ENCODE measurements around the gene CIAO2A.
A peak's percentile ranks its signal among the peaks of the same experiment; 100 is the strongest.

Gene CIAO2A, protein sequence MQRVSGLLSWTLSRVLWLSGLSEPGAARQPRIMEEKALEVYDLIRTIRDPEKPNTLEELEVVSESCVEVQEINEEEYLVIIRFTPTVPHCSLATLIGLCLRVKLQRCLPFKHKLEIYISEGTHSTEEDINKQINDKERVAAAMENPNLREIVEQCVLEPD

DNA sequence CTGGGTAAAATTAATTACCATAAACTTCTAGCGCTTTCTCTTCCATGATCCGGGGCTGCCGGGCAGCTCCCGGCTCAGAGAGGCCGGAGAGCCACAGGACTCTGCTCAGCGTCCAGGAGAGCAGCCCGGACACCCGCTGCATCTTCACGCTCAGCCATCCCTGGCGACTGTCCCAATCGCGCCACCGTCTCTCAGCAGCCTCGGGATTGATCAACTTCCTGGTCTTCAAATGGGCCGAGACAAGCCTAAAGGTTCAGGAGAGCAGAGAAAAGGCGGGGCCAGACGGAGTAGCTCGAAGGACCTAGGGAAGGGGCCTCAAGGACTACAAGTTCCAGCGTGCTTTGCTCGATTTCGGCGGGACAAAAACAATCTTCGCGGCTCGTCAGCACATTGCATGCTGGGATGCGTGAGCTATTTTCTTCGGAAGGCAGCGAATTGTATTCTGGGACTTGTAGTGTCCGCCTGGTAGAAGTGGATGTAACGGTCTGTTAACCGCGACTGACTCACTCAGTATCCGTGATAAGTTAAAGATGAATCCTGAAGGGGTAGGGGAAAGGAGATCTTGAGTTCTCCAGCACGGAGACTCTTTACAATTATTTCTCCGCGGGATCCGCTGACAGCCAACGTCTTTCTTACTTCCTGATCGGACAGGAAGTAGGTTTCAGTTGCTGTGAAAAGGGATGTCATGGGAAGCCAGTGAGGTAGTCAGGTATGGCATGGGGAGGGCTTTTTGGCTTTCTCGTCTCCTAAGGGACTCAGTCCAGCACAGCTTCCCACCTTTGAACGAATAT lies at the start of gene CIAO2A:
Gene CIAO2A, minus strand, starts transcription at position 212 of the 791 bp plus-strand sequence. Its CDS starts 70 bp downstream, at position 142.
- peak within 1 kb of the TSS; percentile 95 for H3K27ac ChIP-seq
- no peaks in the 10 kb centered on the region for H3K36me3 ChIP-seq
- peak within 1 kb of the TSS; percentile 88 to 95 for H3K4me3 ChIP-seq (ENCODE audit: low read depth in 1 of 2, low read length in 1 of 2)
- TF ChIP-seq, protein P1, sequence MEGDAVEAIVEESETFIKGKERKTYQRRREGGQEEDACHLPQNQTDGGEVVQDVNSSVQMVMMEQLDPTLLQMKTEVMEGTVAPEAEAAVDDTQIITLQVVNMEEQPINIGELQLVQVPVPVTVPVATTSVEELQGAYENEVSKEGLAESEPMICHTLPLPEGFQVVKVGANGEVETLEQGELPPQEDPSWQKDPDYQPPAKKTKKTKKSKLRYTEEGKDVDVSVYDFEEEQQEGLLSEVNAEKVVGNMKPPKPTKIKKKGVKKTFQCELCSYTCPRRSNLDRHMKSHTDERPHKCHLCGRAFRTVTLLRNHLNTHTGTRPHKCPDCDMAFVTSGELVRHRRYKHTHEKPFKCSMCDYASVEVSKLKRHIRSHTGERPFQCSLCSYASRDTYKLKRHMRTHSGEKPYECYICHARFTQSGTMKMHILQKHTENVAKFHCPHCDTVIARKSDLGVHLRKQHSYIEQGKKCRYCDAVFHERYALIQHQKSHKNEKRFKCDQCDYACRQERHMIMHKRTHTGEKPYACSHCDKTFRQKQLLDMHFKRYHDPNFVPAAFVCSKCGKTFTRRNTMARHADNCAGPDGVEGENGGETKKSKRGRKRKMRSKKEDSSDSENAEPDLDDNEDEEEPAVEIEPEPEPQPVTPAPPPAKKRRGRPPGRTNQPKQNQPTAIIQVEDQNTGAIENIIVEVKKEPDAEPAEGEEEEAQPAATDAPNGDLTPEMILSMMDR (IDR thresholded peaks at IDR 0.05) = peak; percentile 57
- H3K9me3 ChIP-seq = no peaks in the 10 kb centered on the region
- peaks cover 82 to 84% of the 10 kb centered on the region in 2 experiments for H3K4me1 ChIP-seq (ENCODE audit: control insufficient read depth in 1 of 2, insufficient read depth in 1 of 2, low read depth in 1 of 2, low read length in 1 of 2)
- H3K27me3 ChIP-seq = no peaks in the 10 kb centered on the region

DNA sequence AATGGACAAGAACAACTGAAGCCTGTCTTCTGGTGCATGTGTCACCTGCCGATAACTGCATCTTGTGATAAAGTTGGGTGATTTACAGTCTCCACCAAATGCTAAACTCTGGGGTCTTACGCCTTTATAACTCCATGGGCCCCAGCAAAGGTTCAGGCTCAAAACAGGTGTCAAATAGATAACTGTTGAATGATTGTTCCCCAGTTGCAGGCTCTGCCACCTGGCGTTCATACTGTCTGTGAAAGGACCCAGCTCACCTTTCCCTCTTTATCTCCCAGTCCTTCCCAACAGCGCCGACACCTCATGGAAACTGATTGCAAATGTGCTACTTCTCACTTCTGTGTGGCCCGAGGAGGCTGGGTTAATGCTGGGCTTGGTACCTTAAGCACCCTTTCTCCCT lies 49.6 kb upstream of the CIAO2A start:
- TF ChIP-seq, protein P1 (IDR thresholded peaks at IDR 0.05) = no peak
- Histone ChIP-seq H3K4me1 (ENCODE audit: control insufficient read depth in 1 of 2, insufficient read depth in 1 of 2, low read depth in 1 of 2, low read length in 1 of 2) (no peaks in the 10 kb centered on the region), H3K36me3 (peaks cover 78% of the 10 kb centered on the region), H3K27me3 (peaks cover 2% of the 10 kb centered on the region), H3K27ac (no peak overlapping the region), H3K4me3 (ENCODE audit: low read depth in 1 of 2, low read length in 1 of 2) (no peak overlapping the region), H3K9me3 (no peaks in the 10 kb centered on the region)

DNA sequence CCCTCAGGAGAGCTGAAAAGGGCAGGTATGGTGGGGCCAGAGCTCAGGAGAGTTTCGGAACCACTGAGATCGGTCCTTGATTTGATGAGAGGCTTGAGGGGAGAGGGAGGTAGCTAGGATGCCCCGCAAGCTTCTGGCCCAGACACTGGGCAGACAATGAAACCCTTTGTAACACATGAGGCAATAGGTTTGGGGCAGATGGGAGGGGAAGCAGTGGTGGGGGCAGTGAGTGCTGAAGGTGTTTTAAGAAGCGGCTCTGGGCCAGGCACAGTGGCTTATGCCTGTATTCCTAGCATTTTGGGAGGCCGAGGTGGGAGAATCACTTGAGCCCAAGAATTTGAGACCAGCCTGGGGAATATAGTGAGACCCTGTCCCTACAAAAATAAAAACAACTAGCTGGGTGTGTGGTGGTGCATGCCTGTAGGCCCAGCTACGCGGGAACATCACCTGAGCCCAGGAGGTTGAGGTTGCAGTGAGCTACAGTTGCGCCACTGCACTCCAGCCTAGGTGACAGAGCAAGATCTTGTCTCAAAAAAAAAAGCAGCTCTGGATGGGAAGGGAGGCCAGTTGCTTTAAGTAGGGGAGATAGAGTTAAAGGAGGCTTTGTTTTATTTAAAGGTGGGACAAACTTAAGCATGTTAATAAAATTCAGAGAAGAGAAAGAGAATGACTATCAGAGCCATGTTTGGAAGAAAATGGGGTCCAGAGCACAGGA lies 48.3 kb upstream of the CIAO2A start:
- Histone ChIP-seq H3K4me3 (ENCODE audit: low read depth in 1 of 2, low read length in 1 of 2) (no peak overlapping the region), H3K36me3 (peaks cover 90% of the 10 kb centered on the region), H3K27me3 (no peaks in the 10 kb centered on the region), H3K27ac (no peak overlapping the region), H3K9me3 (no peaks in the 10 kb centered on the region), H3K4me1 (ENCODE audit: control insufficient read depth in 1 of 2, insufficient read depth in 1 of 2, low read depth in 1 of 2, low read length in 1 of 2) (no peaks in the 10 kb centered on the region)
- TF ChIP-seq, protein P1 (IDR thresholded peaks at IDR 0.05) = no peak

DNA sequence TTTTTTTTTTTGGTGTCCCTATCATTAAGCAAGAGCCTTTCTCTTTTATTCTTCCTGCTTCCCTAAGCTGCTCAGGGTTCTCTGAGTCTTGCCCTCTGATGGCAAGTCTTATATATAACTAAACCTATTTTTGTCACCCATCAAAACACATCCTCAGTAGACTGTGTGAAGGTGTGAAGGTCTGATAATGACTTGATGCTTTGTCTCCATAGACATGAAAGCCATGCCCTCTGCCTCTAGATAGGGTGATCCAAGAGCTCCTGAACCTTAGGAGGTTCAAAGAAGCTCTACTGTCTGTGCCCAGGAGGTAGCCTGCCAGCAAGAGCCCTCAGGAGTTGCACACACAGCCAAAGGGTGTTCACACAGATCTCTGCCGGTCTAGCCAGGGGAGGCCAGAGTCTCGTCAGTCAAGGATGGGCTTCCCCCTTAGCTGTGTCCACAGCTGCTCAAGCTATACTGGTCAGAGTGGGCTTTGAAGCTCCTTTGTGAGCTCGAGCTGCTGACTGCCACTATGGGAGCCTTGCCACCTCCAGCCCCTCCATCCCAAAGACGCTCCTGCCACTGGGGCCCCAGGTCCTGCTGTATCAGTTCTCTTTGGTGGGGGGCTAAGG lies 44.8 kb upstream of the CIAO2A start:
- Histone ChIP-seq H3K4me3 (ENCODE audit: low read depth in 1 of 2, low read length in 1 of 2) (no peak overlapping the region), H3K27me3 (no peaks in the 10 kb centered on the region), H3K27ac (no peak overlapping the region), H3K4me1 (ENCODE audit: control insufficient read depth in 1 of 2, insufficient read depth in 1 of 2, low read depth in 1 of 2, low read length in 1 of 2) (no peaks in the 10 kb centered on the region), H3K9me3 (no peaks in the 10 kb centered on the region), H3K36me3 (peaks cover 90% of the 10 kb centered on the region)
- TF ChIP-seq, protein P1 (IDR thresholded peaks at IDR 0.05) = no peak

DNA sequence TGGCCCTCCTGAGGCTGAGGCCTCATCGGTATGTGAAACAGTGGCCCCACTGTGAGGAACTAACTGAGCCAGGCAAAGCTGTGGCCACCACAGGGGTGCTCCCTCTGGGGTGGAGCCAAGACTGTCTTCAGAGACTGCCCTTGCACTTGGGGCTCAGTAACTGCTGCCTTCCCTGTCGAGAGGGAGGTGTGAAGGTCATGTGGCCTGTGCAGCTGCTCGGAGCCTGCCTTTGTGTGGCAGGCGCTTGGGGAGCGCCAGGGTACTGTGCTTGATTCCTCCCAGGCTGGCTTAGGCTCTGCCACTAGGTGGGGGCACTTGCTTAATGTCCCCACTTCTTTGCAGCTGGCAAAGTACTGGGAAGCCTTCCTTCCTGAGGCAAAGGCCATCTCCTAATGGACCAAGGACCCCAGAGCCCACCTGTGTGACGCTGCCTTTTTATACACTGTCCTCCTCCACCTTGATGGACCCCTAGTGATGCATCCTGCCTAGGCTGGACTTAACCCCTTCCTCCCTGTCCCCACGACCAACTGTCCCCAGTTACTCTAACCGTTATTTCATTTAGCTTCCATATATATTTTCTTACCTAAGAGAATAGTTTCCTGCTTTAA lies 43.7 kb upstream of the CIAO2A start:
- no peak overlapping the region for H3K4me3 ChIP-seq (ENCODE audit: low read depth in 1 of 2, low read length in 1 of 2)
- no peak overlapping the region for H3K27ac ChIP-seq
- TF ChIP-seq, protein P1 (IDR thresholded peaks at IDR 0.05) = no peak
- H3K27me3 ChIP-seq = no peaks in the 10 kb centered on the region
- H3K9me3 ChIP-seq = no peaks in the 10 kb centered on the region
- H3K4me1 ChIP-seq (ENCODE audit: control insufficient read depth in 1 of 2, insufficient read depth in 1 of 2, low read depth in 1 of 2, low read length in 1 of 2) = no peaks in the 10 kb centered on the region
- peaks cover 90% of the 10 kb centered on the region for H3K36me3 ChIP-seq

All from neutrophil (primary cell).